KBM-7 (cell line): ENCODE results near the gene KYAT1.
"Not testable (repeated sequence)": the region's sequence is repeated elsewhere in the genome, so short reads cannot be mapped to it uniquely, and the experiment has no call there.

Experiments used
- DNase-seq: peaks from one replicate; pipeline ENCODE4 v3.0.0-alpha.2; 2015
- in situ Hi-C: fragments of 300-500 bp; cut with MboI; formaldehyde crosslinking; loops from 2 replicates; pipeline ENCODE4 v1.14.3; 2020; ENCODE audit warnings: low sequenced_read_pairs, low pct_unique_long_range_greater_than_20kb, mixed read lengths

Gene KYAT1

GRCh38 chr9:128847803-128848202 is 33.9 kb downstream of the KYAT1 start:
- DNase-seq = no peak
- in situ Hi-C loops = no loop called here

GRCh38 chr9:128846680-128847030 is 35.1 kb downstream of the KYAT1 start:
- no peak for DNase-seq
- in situ Hi-C loops = no loop called here

DNA sequence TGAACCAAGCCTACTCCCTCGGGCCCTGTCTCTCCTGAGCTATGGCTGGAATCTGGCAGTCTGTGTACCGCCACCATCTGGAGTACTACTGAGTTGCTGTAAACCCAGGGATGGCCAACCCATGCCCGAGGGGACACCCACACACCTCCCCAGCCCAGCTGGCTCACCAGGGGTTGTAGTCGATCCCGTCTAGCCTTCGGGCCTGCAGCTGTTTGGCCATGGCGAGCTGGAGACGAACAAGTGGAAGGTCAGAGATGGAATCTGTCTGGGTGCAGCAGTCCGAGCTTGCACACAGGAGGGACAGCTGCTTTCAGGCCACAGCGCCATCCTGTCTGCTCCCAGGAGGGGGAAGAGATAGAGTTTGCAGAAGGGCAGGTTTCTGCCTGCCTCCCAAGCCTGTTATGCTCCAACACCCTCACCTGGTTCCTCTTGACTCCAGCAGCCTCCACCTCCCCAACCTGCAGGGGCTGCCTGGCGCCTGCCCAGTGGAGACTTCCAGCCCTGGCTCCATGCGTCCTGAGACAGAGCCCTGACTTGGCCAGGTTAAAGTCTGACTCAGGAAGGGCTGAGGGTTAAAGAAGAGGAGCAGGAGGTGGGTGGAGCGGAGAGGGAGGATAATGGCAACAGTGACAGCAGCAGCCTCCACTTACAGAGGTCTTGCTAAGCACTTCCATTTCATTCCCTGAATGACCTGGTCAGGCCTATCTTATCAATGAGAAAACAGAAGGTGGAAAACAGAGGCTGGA is 36.4 kb downstream of the KYAT1 start:
- in situ Hi-C loops = no loop called here
- no peak for DNase-seq

GRCh38 chr9:128843171-128843570 is 38.6 kb downstream of the KYAT1 start:
- in situ Hi-C loops, DNase-seq: not testable (repeated sequence)

- in situ Hi-C loops = no loop called here
- no peak for DNase-seq
Observed at GRCh38 chr9:128841694-128842492, 39.9 kb downstream of the KYAT1 start.

DNA sequence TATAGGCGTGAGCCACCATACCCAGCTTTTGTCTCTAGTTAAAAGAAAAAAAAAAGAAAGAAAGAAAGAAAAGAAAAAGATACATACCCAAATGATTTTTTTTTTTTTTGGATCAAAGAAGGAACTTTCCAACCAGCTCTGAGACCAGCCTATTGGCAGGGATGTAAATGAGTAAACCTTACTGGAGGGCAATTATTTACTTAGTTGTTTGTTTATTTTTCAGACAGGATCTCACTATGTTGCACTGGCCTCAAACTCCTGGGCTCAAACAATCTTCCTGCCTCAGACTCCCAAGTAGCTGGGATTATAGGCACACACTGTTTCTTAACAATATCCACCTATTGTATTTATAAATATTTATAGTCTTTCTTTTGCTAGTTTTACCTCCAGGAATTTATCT is 41.2 kb downstream of the KYAT1 start:
- DNase-seq = no peak
- in situ Hi-C loops = no loop called here

DNA sequence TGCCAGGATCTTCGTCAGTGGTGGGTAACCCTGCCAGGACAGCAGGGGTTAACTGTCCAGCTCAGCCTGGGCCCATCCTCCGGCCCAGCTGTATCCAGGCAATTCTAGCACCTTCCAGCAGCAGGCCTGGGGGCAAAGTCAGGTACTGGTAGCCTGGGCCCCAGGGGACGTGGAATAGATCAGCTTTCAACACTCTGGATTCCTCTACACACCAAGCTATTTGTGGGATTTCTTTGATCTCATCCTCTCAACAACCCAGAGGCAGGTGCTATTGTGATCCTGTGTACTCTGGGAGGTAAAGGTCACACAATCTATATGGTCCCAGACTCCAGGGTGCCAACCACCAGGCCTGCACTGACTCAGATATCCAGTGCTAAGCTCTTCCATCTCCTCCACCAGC is 43.4 kb downstream of the KYAT1 start:
- in situ Hi-C loops = no loop called here

DNA sequence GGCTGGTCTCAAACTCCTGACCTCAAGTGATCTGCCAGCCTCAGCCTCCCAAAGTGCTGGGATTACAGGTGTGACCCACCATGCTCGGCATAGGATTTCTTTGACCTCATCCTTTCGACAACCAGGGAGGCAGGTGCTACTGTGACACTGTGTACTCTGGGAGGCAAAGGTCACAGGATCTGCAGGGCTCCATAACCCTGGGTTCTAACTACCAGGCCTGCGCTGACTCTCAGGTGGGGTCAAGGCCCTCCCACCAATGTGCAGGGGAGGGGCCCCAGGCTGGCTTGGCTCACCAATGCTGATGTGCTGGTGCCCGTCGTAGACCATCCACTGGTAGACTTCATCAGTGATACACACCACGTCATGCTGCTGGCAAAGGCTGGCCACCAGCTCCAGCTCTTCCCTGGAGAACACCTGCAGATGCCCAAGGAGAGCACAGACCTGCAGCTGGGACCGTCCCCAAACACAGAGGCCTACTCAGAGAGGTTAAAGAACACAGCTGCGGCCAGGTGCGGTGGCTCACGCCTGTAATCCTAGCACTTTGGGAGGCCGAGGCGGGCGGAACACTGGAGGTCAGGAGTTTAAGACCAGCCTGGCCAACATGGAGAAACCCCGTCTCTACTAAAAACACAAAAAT is 45.1 kb downstream of the KYAT1 start:
- in situ Hi-C loops = no loop called here
- DNase-seq = no peak

More for the DNA sequence above, 43.4 kb downstream of the KYAT1 start:
- DNase-seq = no peak

GRCh38 chr9:128835246-128836210 is 46.2 kb downstream of the KYAT1 start:
- in situ Hi-C loops = no loop called here
- DNase-seq = no peak

DNA sequence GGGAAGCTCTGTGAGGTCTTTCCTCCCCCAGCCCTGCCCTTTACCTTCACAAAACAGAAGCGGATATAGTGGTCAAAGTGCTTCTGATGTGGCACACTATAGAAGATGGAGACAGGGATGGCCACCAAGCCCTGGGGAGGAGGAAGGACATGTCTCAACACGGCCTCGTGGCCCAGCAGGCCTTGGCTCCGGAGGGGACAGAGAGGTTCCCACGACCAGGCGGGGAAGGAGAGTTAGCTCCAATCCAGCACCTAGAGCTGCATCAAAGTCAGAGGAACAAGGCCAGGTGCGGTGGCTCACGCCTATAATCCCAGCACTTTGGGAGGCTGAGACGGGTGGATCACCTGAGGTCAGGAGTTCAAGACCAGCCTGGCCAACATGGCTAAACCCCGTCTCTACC is 48.1 kb downstream of the KYAT1 start:
- in situ Hi-C loops = no loop called here
- DNase-seq = no peak

GRCh38 chr9:128829477-128830251 is 52.1 kb downstream of the KYAT1 start, which contains the start of gene SPOUT1:
SPOUT1 (minus strand) TSS chr9:128829794; CDS start chr9:128829780, 14 bp downstream.
- in situ Hi-C loops = no loop called here
- DNase-seq = peak; percentile 97

DNA sequence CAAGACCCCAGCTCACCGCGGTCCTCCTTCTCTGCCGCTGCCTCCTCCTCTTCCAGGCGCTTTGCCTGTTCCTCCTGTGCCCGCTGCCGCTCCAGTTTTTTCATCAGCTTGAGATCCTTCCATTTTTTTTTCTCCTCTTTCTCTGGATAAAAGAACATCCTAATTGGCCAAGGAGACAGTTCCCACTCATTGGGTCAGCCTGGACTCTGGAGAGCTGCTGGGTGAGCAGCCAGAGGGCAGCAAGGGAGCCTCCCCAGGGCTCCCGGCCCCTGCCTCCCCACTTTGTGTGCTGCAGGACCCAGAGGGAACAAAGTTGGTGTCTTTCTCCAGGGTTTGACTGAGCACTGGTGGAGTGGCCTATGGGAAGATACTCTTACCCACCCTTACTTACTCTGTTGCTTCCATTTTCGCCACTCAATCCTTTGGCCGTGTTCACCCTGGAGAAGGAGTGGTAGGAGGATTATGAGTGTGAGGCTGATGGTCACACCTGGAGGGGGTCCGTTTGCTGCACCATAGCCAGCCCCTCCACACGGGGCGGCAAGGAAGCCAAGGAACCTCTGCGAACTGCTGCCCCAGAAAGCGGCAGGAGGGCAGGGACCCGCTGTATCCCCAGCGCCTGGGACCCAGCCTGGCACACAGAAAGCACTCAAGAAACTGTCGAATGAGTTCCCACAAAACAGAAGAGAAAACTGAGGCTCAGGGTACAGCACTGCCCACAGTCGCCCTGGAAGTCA is 52.9 kb downstream of the KYAT1 start:
- in situ Hi-C loops = no loop called here
- no peak for DNase-seq

- in situ Hi-C loops = no loop called here
- DNase-seq = no peak
Observed at GRCh38 chr9:128828267-128828666, 53.5 kb downstream of the KYAT1 start.

GRCh38 chr9:128825923-128826700 is 55.6 kb downstream of the KYAT1 start:
- in situ Hi-C loops = no loop called here
- no peak for DNase-seq

- in situ Hi-C loops = no loop called here
- DNase-seq = no peak
Observed at GRCh38 chr9:128824911-128825310, 56.8 kb downstream of the KYAT1 start.

- in situ Hi-C loops = no loop called here
- no peak for DNase-seq
Observed at GRCh38 chr9:128823903-128824406, 57.8 kb downstream of the KYAT1 start.
